ENCODE measurements around the gene SEMA5A. TPM values are rescaled to one million over a fixed set of nuclear protein-coding genes. Genes with fewer than 3 reads are reported as not detected.

Gene SEMA5A
- total and polyA plus RNA-seq, 2 of the 13 experiments (the other 11 are each of a cell fraction or from before 2014, with no cell fraction given), result 0.01 TPM; not detected in 1

DNA sequence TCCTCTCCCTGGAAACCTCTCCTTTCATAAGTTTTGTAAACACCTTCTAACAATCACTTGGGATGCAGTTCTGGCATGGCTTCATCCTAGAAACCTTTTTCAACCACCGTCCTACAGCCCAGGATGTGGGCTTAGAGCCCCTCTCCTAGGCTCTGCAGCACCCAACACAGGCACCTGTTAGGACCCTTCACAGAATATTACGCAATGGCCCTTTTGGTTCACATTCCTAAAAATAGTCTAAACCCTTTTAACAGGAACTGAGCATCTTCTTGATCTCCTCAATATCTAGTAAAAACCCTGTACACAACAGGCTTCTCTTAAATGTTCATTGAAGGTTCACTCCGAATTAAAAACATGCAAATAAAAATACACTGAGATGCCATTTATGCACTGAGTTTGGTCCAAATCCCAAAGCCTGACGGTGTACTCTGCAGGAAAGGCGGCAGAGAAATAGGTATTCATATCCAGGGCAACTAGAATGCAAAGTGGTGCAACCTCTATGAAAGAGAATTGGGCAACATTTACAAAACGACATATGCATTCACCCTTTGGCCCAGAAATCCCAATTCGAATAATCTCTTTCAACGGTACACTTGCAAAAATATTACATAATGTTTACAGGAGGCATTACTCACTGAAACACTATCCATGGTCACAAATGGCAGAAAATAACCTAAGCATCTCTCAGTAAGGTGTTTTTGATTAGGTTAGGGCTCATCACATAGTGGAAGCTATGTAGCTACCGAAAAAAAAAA lies 169.3 kb downstream of the SEMA5A start:
- Histone ChIP-seq H3K4me2 (ENCODE audit: low read depth, low read length) (no peak overlapping the region), H3K9ac (ENCODE audit: insufficient read depth, low read depth, low read length) (no peak overlapping the region), H3K9me3 (ENCODE audit: low read length) (no peaks in the 10 kb centered on the region), H4K20me1 (ENCODE audit: insufficient read depth, low read length) (no peaks in the 10 kb centered on the region), H3K27me3 (ENCODE audit: control insufficient read depth in 1 of 2, insufficient read depth in 2 of 2, low read length in 2 of 2) (no peaks in the 10 kb centered on the region), H3K36me3 (replicated peaks in 1 of 2; ENCODE audit: control insufficient read depth in 1 of 2, insufficient read depth in 2 of 2, low read length in 2 of 2) (no peaks in the 10 kb centered on the region), H3K27ac (ENCODE audit: extremely low read length, insufficient read depth, low read length) (no peak overlapping the region), H3K79me2 (ENCODE audit: insufficient read depth, low read length) (no peaks in the 10 kb centered on the region), H3K4me3 (replicated peaks in 1 of 3; ENCODE audit: insufficient read depth in 1 of 3, low read depth in 2 of 3, low read length in 3 of 3) (no peak overlapping the region), H2AFZ (ENCODE audit: low read length) (no peak overlapping the region), H3K4me1 (ENCODE audit: insufficient read depth, low read length) (no peaks in the 10 kb centered on the region)
- WGBS (ENCODE audit: low lambda C conversion rate), result 13% methylated on average over 9 of the region's 9 CpGs
- DNase-seq (ENCODE audit: low spot score) (no peak), ATAC-seq (no peak), FAIRE-seq (no peak)
- intact Hi-C loops (cut with micrococcal nuclease; ENCODE audit: unreplicated experiment) (no loop called here), in situ Hi-C loops (cut with HindIII; ENCODE audit: extremely low pct_ligation_motif_present, low pct_unique_long_range_greater_than_20kb) (no loop called here)
- ChIA-PET CTCF (ENCODE audit: low intra/inter-chr PET ratio, low total read pairs) (no interaction called here), POLR2A (no interaction called here)
- TF ChIP-seq ZSCAN31 (CRISPR knock-in tag; IDR thresholded peaks at IDR 0.05; ENCODE audit: low read depth) (no peak), CEBPB (IDR thresholded peaks at IDR 0.05; ENCODE audit: borderline replicate concordance, low read depth, low read length) (peak; percentile 78; the same call in 1 of the 2 replicates)
- BruUV-seq (replicated peaks), result no TSS peak

DNA sequence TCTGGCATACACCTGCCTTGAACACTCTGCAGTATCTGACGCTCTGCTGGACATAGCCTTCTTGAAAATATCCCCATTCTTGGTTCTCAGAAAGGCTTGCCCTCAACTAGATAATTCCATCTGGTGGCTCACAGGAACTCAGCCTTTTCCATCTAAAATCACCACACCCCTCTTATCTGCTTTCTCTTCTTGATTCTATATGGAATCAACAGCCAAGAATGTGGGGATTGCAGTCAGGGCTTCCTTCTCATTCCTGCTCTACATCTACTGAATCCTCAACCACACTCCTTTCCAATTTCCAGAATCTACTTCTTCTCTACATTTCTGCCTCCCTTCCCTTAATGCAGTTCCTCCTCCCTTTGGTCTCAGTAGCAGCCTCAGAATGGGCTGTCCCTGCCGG lies 170.1 kb downstream of the SEMA5A start:
- no peaks in the 10 kb centered on the region for H3K79me2 ChIP-seq (ENCODE audit: insufficient read depth, low read length)
- DNase-seq (ENCODE audit: low spot score) (no peak), FAIRE-seq (no peak), ATAC-seq (no peak)
- no peak overlapping the region for H3K4me2 ChIP-seq (ENCODE audit: low read depth, low read length)
- H3K9me3 ChIP-seq (ENCODE audit: low read length), result no peaks in the 10 kb centered on the region
- no peak overlapping the region for H3K9ac ChIP-seq (ENCODE audit: insufficient read depth, low read depth, low read length)
- BruUV-seq (replicated peaks), result no TSS peak
- no peak overlapping the region for H2AFZ ChIP-seq (ENCODE audit: low read length)
- H3K27me3 ChIP-seq (ENCODE audit: control insufficient read depth in 1 of 2, insufficient read depth in 2 of 2, low read length in 2 of 2), result no peaks in the 10 kb centered on the region
- CTCF ChIA-PET (ENCODE audit: low intra/inter-chr PET ratio, low total read pairs), result no interaction called here
- H4K20me1 ChIP-seq (ENCODE audit: insufficient read depth, low read length), result no peaks in the 10 kb centered on the region
- intact Hi-C loops (cut with micrococcal nuclease; ENCODE audit: unreplicated experiment), result no loop called here
- in situ Hi-C loops (cut with HindIII; ENCODE audit: extremely low pct_ligation_motif_present, low pct_unique_long_range_greater_than_20kb), result no loop called here
- H3K27ac ChIP-seq (ENCODE audit: extremely low read length, insufficient read depth, low read length), result no peak overlapping the region
- H3K4me3 ChIP-seq (replicated peaks in 1 of 3; ENCODE audit: insufficient read depth in 1 of 3, low read depth in 2 of 3, low read length in 3 of 3), result no peak overlapping the region
- WGBS (ENCODE audit: low lambda C conversion rate), result 2% methylated on average over 2 of the region's 2 CpGs
- POLR2A ChIA-PET, result no interaction called here
- TF ChIP-seq ZNF780A (CRISPR knock-in tag; IDR thresholded peaks at IDR 0.05) (no peak), ARNTL (CRISPR knock-in tag; IDR thresholded peaks at IDR 0.05) (no peak), MBD4 (IDR thresholded peaks at IDR 0.05; ENCODE audit: borderline replicate concordance, low read length) (no peak), ZNF331 (CRISPR knock-in tag; IDR thresholded peaks at IDR 0.05) (no peak), SIX1 (CRISPR knock-in tag; IDR thresholded peaks at IDR 0.05; ENCODE audit: borderline replicate concordance) (no peak), ZNF7 (CRISPR knock-in tag; IDR thresholded peaks at IDR 0.05) (no peak), ZNF644 (CRISPR knock-in tag; IDR thresholded peaks at IDR 0.05; ENCODE audit: low read depth) (no peak), JUN (CRISPR knock-in tag; IDR thresholded peaks at IDR 0.05) (no peak), SCMH1 (CRISPR knock-in tag; IDR thresholded peaks at IDR 0.05; ENCODE audit: borderline replicate concordance) (no peak)
- H3K36me3 ChIP-seq (replicated peaks in 1 of 2; ENCODE audit: control insufficient read depth in 1 of 2, insufficient read depth in 2 of 2, low read length in 2 of 2), result no peaks in the 10 kb centered on the region
- H3K4me1 ChIP-seq (ENCODE audit: insufficient read depth, low read length), result no peaks in the 10 kb centered on the region
